Trophoblast cell (in vitro differentiated cells and primary cell): ENCODE measurements around the gene GTF3C1.
"Not testable (repeated sequence)": the region's sequence is repeated elsewhere in the genome, so short reads cannot be mapped to it uniquely, and the experiment has no call there.

ENCODE experiments used
- DNase-seq, 2 donors: peaks; one replicate each; pipeline ENCODE4 v3.0.0-alpha.2; 2016
- H2AFZ ChIP-seq: 2 replicates; pipeline ENCODE4 v1.6.1; 2013; ENCODE audit warnings: low read length, moderate library complexity, mild to moderate bottlenecking; ENCODE audit not compliant: insufficient read depth, poor library complexity
- H2AK5ac ChIP-seq: 2 replicates; pipeline ENCODE4 v1.6.1; 2013; ENCODE audit warnings: mild to moderate bottlenecking, low read length
- H2BK120ac ChIP-seq: 2 replicates; pipeline ENCODE4 v1.6.1; 2013; ENCODE audit warnings: low read length, mild to moderate bottlenecking, moderate library complexity; ENCODE audit not compliant: insufficient read depth, poor library complexity
- H2BK12ac ChIP-seq: 2 replicates; pipeline ENCODE4 v1.6.1; 2013; ENCODE audit warnings: mild to moderate bottlenecking, low read length, moderate library complexity
- H2BK5ac ChIP-seq: 2 replicates; pipeline ENCODE4 v1.6.1; 2013; ENCODE audit warnings: low read length, low read depth, moderate library complexity, mild to moderate bottlenecking; ENCODE audit not compliant: poor library complexity
- H3K14ac ChIP-seq: 2 replicates; pipeline ENCODE4 v1.6.1; 2013; ENCODE audit warnings: mild to moderate bottlenecking, low read length
- H3K18ac ChIP-seq: 2 replicates; pipeline ENCODE4 v1.6.1; 2013; ENCODE audit warnings: mild to moderate bottlenecking, low read length
- H3K23ac ChIP-seq: 2 replicates; pipeline ENCODE4 v1.6.1; 2013; ENCODE audit warnings: low read length
- H3K27ac ChIP-seq: 2 replicates; pipeline ENCODE4 v1.5.1; 2013; ENCODE audit warnings: low read depth, mild to moderate bottlenecking, inconsistent platforms, low read length, moderate library complexity
- H3K27me3 ChIP-seq: 2 replicates; pipeline ENCODE4 v1.6.1; 2013; ENCODE audit warnings: inconsistent platforms, mild to moderate bottlenecking, low read length, moderate library complexity; ENCODE audit not compliant: insufficient read depth
- H3K36me3 ChIP-seq, 2 experiments: 1 replicate in 1 of 2; 2 replicates in 1 of 2; pipeline ENCODE4 v1.6.1; 2013; ENCODE audit warnings: low read length in 2 of 2, mild to moderate bottlenecking in 2 of 2, moderate library complexity in 1 of 2; ENCODE audit not compliant: insufficient read depth in 2 of 2, control insufficient read depth in 1 of 2
- H3K4ac ChIP-seq: 2 replicates; pipeline ENCODE4 v1.6.1; 2013; ENCODE audit warnings: low read depth, mild to moderate bottlenecking, low read length, moderate library complexity
- H3K4me1 ChIP-seq, 2 experiments: 1 replicate in 1 of 2; 2 replicates in 1 of 2; pipeline ENCODE4 v1.6.1; 2013; ENCODE audit warnings: low read length in 2 of 2, mild to moderate bottlenecking in 2 of 2, moderate library complexity in 1 of 2; ENCODE audit not compliant: insufficient read depth in 2 of 2, control insufficient read depth in 1 of 2
- H3K4me2 ChIP-seq: 2 replicates; pipeline ENCODE4 v1.6.1; 2013; ENCODE audit warnings: inconsistent platforms, mild to moderate bottlenecking, low read length, moderate library complexity
- H3K4me3 ChIP-seq: 2 replicates; pipeline ENCODE4 v1.5.1; 2013; ENCODE audit warnings: mild to moderate bottlenecking, low read depth, low read length, inconsistent platforms
- H3K79me1 ChIP-seq: one replicate; pipeline ENCODE4 v1.6.1; 2013; ENCODE audit warnings: low read length
- H3K79me2 ChIP-seq: 2 replicates; pipeline ENCODE4 v1.6.1; 2013; ENCODE audit warnings: low read length, mild to moderate bottlenecking; ENCODE audit not compliant: control insufficient read depth, insufficient read depth, poor library complexity
- H3K9ac ChIP-seq: 2 replicates; pipeline ENCODE4 v1.6.1; 2013; ENCODE audit warnings: mild to moderate bottlenecking, low read length
- H3K9me3 ChIP-seq: 2 replicates; pipeline ENCODE4 v1.6.1; 2013; ENCODE audit warnings: low read depth, mild to moderate bottlenecking, control low read depth, inconsistent platforms, low read length; ENCODE audit not compliant: insufficient read depth
- H4K12ac ChIP-seq: 2 replicates; pipeline ENCODE4 v1.6.1; 2013; ENCODE audit warnings: low read depth, mild to moderate bottlenecking, low read length, moderate library complexity
- H4K8ac ChIP-seq: 2 replicates; pipeline ENCODE4 v1.6.1; 2013; ENCODE audit warnings: low read depth, mild to moderate bottlenecking, low read length, moderate library complexity
- H4K91ac ChIP-seq: one replicate; pipeline ENCODE4 v1.6.1; 2013; ENCODE audit warnings: low read depth, mild to moderate bottlenecking, low read length, moderate library complexity
- WGBS: extraction: QIAGEN DNeasy Blood & Tissue Kit; methylation state at CpG from one replicate; pipeline ENCODE4 v1.1.7; 2013; ENCODE audit warnings: missing lambda C conversion rate; ENCODE audit not compliant: insufficient read length, insufficient coverage; ENCODE audit errors: extremely low coverage; 5-methylcytosine and 5-hydroxymethylcytosine counted together

GTF3C1 gene

GRCh38 chr16:27460213-27460612 lies 89.5 kb downstream of the GTF3C1 start:
- DNase-seq: no peak
- no CpG with 5 or more reads among the region's 4 CpGs for WGBS
- Histone ChIP-seq H3K79me2 (no peaks in the 10 kb centered on the region), H3K27me3 (no peaks in the 10 kb centered on the region), H3K14ac (no peak overlapping the region), H3K4ac (no peak overlapping the region), H2BK5ac (no peak overlapping the region), H4K12ac (no peak overlapping the region), H3K36me3 (peaks cover 56 to 57% of the 10 kb centered on the region in 2 experiments), H3K79me1 (no peaks in the 10 kb centered on the region), H3K4me1 (peaks cover 0 to 3% of the 10 kb centered on the region in 2 experiments), H3K18ac (no peak overlapping the region), H2BK120ac (no peak overlapping the region), H2BK12ac (no peak overlapping the region), H3K9me3 (no peaks in the 10 kb centered on the region), H4K91ac (no peak overlapping the region), H2AFZ (no peak overlapping the region), H3K27ac (no peak overlapping the region), H3K4me3 (no peak overlapping the region), H3K4me2 (no peak overlapping the region), H3K23ac (no peak overlapping the region), H4K8ac (no peak overlapping the region), H2AK5ac (no peak overlapping the region), H3K9ac (no peak overlapping the region)

- no peak overlapping the region for H3K14ac ChIP-seq
- H2AFZ ChIP-seq: no peak overlapping the region
- peaks cover 0 to 3% of the 10 kb centered on the region in 2 experiments for H3K4me1 ChIP-seq
- H3K4me2 ChIP-seq: no peak overlapping the region
- no peaks in the 10 kb centered on the region for H3K79me1 ChIP-seq
- no peak overlapping the region for H3K4ac ChIP-seq
- H2AK5ac ChIP-seq: no peak overlapping the region
- WGBS: no CpG with 5 or more reads among the region's 5 CpGs
- H3K4me3 ChIP-seq: no peak overlapping the region
- H3K18ac ChIP-seq: no peak overlapping the region
- H3K27ac ChIP-seq: no peak overlapping the region
- no peaks in the 10 kb centered on the region for H3K79me2 ChIP-seq
- H3K36me3 ChIP-seq: peaks cover 45 to 46% of the 10 kb centered on the region in 2 experiments
- H3K27me3 ChIP-seq: no peaks in the 10 kb centered on the region
- H2BK5ac ChIP-seq: no peak overlapping the region
- no peaks in the 10 kb centered on the region for H3K9me3 ChIP-seq
- no peak overlapping the region for H2BK120ac ChIP-seq
- H2BK12ac ChIP-seq: no peak overlapping the region
- H3K23ac ChIP-seq: no peak overlapping the region
- no peak overlapping the region for H3K9ac ChIP-seq
- no peak overlapping the region for H4K8ac ChIP-seq
- DNase-seq: no peak
- no peak overlapping the region for H4K12ac ChIP-seq
- H4K91ac ChIP-seq: no peak overlapping the region
Observed at GRCh38 chr16:27458987-27459688, 90.6 kb downstream of the GTF3C1 start.

GRCh38 chr16:27458258-27458657 lies 91.5 kb downstream of the GTF3C1 start:
- Histone ChIP-seq H3K4ac (no peak overlapping the region), H3K14ac (no peak overlapping the region), H2BK5ac (no peak overlapping the region), H3K27me3 (no peaks in the 10 kb centered on the region), H3K9me3 (no peaks in the 10 kb centered on the region), H3K4me2 (no peak overlapping the region), H4K8ac (no peak overlapping the region), H3K27ac (no peak overlapping the region), H2BK120ac (no peak overlapping the region), H4K91ac (no peak overlapping the region), H3K79me2 (no peaks in the 10 kb centered on the region), H3K9ac (no peak overlapping the region), H4K12ac (no peak overlapping the region), H3K36me3 (peaks cover 36 to 37% of the 10 kb centered on the region in 2 experiments), H3K4me3 (no peak overlapping the region), H2AK5ac (no peak overlapping the region), H2BK12ac (no peak overlapping the region), H3K18ac (no peak overlapping the region), H3K79me1 (no peaks in the 10 kb centered on the region), H2AFZ (no peak overlapping the region), H3K4me1 (peaks cover 0 to 3% of the 10 kb centered on the region in 2 experiments), H3K23ac (no peak overlapping the region)
- DNase-seq: no peak
- WGBS: no CpG with 5 or more reads among the region's 5 CpGs

- H3K14ac ChIP-seq, H3K4ac ChIP-seq, H4K91ac ChIP-seq, H2AFZ ChIP-seq, H3K18ac ChIP-seq, H4K12ac ChIP-seq, H3K27ac ChIP-seq, H3K4me1 ChIP-seq, H2BK12ac ChIP-seq, H2AK5ac ChIP-seq, H3K79me2 ChIP-seq, H3K9ac ChIP-seq, H4K8ac ChIP-seq, H3K27me3 ChIP-seq, H3K79me1 ChIP-seq, H3K9me3 ChIP-seq, H3K23ac ChIP-seq, H3K4me2 ChIP-seq, H2BK120ac ChIP-seq, H3K4me3 ChIP-seq, DNase-seq, H2BK5ac ChIP-seq: not testable (repeated sequence)
- no CpG with 5 or more reads among the region's 17 CpGs for WGBS
- H3K36me3 ChIP-seq: peaks cover 29 to 30% of the 10 kb centered on the region in 2 experiments
Observed at GRCh38 chr16:27457605-27457900, 92.2 kb downstream of the GTF3C1 start.
